ENCODE results near the gene MET. TPM values are rescaled to one million over a fixed set of nuclear protein-coding genes. Genes with fewer than 3 reads are reported as not detected.
A peak's percentile ranks its signal among the peaks of the same experiment; 100 is the strongest.

The MET gene
- total and polyA plus RNA-seq, 2 of the 8 experiments (the other 6 are each of a cell fraction or from before 2014, with no cell fraction given): 3.5 to 12.9 TPM

GRCh38 chr7:116674508-116675173 is 2.6 kb downstream of the MET start:
- Histone ChIP-seq H3K4me2 (ENCODE audit: insufficient read depth in 1 of 2, low read depth in 2 of 2, low read length in 2 of 2) (no peak overlapping the region), H3K79me2 (ENCODE audit: control insufficient read depth in 1 of 2, insufficient read depth in 2 of 2, low read length in 2 of 2) (no peaks in the 10 kb centered on the region)
- POLR2A ChIA-PET (ENCODE audit: partially characterized antibody): no interaction called here

More at GRCh38 chr7:116674508-116675173, 2.6 kb downstream of the MET start:
- Histone ChIP-seq H3K14ac (ENCODE audit: insufficient read length) (no peak overlapping the region), H3K36me3 (ENCODE audit: control insufficient read depth in 2 of 4, insufficient read depth in 4 of 4, low read length in 3 of 4) (no peaks in the 10 kb centered on the region), H4K5ac (ENCODE audit: insufficient read length, low read depth, low read length) (no peak overlapping the region), H3K23me2 (ENCODE audit: low read depth, low read length) (peaks cover 8% of the 10 kb centered on the region), H3K23ac (ENCODE audit: insufficient read length) (no peak overlapping the region), H3K4ac (replicated peaks; ENCODE audit: insufficient read length, low read depth, low read length) (no peak overlapping the region), H2BK120ac (replicated peaks; ENCODE audit: low read depth, low read length) (no peak overlapping the region), H4K8ac (ENCODE audit: extremely low read depth, insufficient read depth, low read length) (no peak overlapping the region), H2AFZ (ENCODE audit: low read length) (no peak overlapping the region), H3K27me3 (replicated peaks in 1 of 4; ENCODE audit: control insufficient read depth in 3 of 4, extremely low read depth in 1 of 4, insufficient read depth in 3 of 4, low read length in 3 of 4) (peaks cover 0 to 21% (median 7%) of the 10 kb centered on the region in 4 experiments; a peak in 5 of 7 replicates), H3K4me1 (replicated peaks in 1 of 4; ENCODE audit: control insufficient read depth in 3 of 4, insufficient read depth in 4 of 4, low read length in 3 of 4) (peaks cover 0 to 9% (median 2%) of the 10 kb centered on the region in 4 experiments; a peak in 5 of 7 replicates), H3K18ac (ENCODE audit: extremely low read depth, low read length) (no peak overlapping the region), H3K56ac (replicated peaks; ENCODE audit: insufficient read length, low read depth, low read length) (no peak overlapping the region), H2BK12ac (ENCODE audit: low read depth, low read length) (no peak overlapping the region), H2BK15ac (ENCODE audit: low read length) (no peak overlapping the region), H3K9ac (replicated peaks in 1 of 4; ENCODE audit: extremely low read depth in 1 of 4, low read depth in 3 of 4, low read length in 3 of 4) (no peak overlapping the region), H3K79me1 (ENCODE audit: low read depth, low read length) (no peaks in the 10 kb centered on the region), H2BK20ac (ENCODE audit: low read length) (no peak overlapping the region), H3K4me3 (ENCODE audit: extremely low read depth in 1 of 4, insufficient read depth in 2 of 4, low read depth in 3 of 4, low read length in 4 of 4) (no peak overlapping the region), H3K27ac (ENCODE audit: low read depth, low read length) (no peak overlapping the region), H3K9me3 (ENCODE audit: insufficient read depth in 2 of 2, low read depth in 1 of 2, low read length in 1 of 2) (no peaks in the 10 kb centered on the region), H4K20me1 (replicated peaks in 1 of 2; ENCODE audit: control insufficient read depth in 1 of 2, insufficient read depth in 2 of 2, low read length in 2 of 2) (no peaks in the 10 kb centered on the region), H4K91ac (replicated peaks; ENCODE audit: insufficient read length, low read length) (no peak overlapping the region), H2AK5ac (ENCODE audit: low read depth, low read length) (no peak overlapping the region), H2BK5ac (ENCODE audit: low read depth, low read length) (no peak overlapping the region)
- CTCF ChIA-PET (ENCODE audit: partially characterized antibody): interaction anchor here (0.6 to 3.5 kb wide), 7 partner anchors 51 to 437 kb away, joined by 3 to 12 read pairs (median 5); no protein-coding TSS in a partner anchor
- FAIRE-seq: no peak
- 0 out of 2 replicates have a peak, but pooled peaks have one; percentile 58 for TF ChIP-seq SP1 (IDR thresholded peaks at IDR 0.05; ENCODE audit: low read depth, low read length)
- no peak for TF ChIP-seq JUND (IDR thresholded peaks at IDR 0.05; ENCODE audit: low read length)
- 76% methylated on average over 7 of the region's 7 CpGs; no CpG with 5 or more reads in 1 of the 2 experiments for WGBS, 2 experiments (ENCODE audit: extremely low coverage in 1 of 2, insufficient coverage in 1 of 2, insufficient read length in 1 of 2, insufficient replicate concordance in 2 of 2, low coverage in 1 of 2, low lambda C conversion rate in 2 of 2, missing lambda C conversion rate in 1 of 2)
- DNase-seq (ENCODE audit: low read depth in 1 of 2, low spot score in 2 of 2): no peak
